Measurements from ENCODE around the gene DLG5. TPM values are rescaled to one million over a fixed set of nuclear protein-coding genes. Genes with fewer than 3 reads are reported as not detected.

Gene DLG5
- total and polyA plus RNA-seq, 9 of the 15 experiments (the other 6 are each of a cell fraction or from before 2014, with no cell fraction given), result 1.4 to 26.8 (median 11.2) TPM

DNA sequence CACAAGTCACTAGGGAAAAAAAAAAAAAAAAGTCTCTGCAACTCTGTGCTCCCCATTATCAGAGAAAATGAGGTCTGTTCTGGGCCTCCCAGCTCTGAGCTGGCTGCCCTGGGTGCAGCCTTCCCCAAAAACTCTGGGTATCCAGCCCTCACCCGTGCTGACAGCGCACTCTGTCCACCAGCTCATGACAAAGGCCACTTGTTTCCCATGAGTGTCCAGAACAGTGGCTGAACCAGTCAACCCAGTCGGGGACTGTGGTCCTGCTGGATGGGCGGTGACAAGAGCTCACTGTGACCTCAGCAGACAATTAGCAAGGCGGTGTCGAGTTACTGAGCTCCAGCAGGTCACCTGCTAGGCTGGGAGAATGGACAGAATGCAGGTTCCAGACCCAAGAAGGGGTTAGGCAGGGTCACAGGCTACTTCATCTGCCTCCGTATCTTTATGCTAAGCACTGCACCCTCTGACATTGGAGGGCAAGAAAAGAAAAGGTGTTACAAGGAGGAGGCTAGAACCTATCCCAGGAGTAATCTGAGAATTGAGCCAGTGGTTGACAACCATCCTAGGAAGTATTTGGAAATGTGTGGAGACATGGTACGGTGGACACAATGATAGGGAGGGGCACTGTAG lies 37.2 kb downstream of the DLG5 start (continued):
- TF ChIP-seq, protein P1, sequence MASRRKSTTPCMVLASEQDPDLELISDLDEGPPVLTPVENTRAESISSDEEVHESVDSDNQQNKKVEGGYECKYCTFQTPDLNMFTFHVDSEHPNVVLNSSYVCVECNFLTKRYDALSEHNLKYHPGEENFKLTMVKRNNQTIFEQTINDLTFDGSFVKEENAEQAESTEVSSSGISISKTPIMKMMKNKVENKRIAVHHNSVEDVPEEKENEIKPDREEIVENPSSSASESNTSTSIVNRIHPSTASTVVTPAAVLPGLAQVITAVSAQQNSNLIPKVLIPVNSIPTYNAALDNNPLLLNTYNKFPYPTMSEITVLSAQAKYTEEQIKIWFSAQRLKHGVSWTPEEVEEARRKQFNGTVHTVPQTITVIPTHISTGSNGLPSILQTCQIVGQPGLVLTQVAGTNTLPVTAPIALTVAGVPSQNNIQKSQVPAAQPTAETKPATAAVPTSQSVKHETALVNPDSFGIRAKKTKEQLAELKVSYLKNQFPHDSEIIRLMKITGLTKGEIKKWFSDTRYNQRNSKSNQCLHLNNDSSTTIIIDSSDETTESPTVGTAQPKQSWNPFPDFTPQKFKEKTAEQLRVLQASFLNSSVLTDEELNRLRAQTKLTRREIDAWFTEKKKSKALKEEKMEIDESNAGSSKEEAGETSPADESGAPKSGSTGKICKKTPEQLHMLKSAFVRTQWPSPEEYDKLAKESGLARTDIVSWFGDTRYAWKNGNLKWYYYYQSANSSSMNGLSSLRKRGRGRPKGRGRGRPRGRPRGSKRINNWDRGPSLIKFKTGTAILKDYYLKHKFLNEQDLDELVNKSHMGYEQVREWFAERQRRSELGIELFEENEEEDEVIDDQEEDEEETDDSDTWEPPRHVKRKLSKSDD (conservative IDR thresholded peaks at IDR 0.05; ENCODE audit: low read length), result no peak
- TF ChIP-seq, protein P2, sequence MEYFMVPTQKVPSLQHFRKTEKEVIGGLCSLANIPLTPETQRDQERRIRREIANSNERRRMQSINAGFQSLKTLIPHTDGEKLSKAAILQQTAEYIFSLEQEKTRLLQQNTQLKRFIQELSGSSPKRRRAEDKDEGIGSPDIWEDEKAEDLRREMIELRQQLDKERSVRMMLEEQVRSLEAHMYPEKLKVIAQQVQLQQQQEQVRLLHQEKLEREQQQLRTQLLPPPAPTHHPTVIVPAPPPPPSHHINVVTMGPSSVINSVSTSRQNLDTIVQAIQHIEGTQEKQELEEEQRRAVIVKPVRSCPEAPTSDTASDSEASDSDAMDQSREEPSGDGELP (CRISPR knock-in tag; IDR thresholded peaks at IDR 0.05; ENCODE audit: borderline replicate concordance), result peak; percentile 31; the same call in 1 of the 2 replicates
- TF ChIP-seq KAT2B (IDR thresholded peaks at IDR 0.05; ENCODE audit: low read depth, low read length) (no peak), ZNF696 (CRISPR knock-in tag; conservative IDR thresholded peaks at IDR 0.05) (no peak), ZNF583 (CRISPR knock-in tag; IDR thresholded peaks at IDR 0.05) (no peak), ATF7 (IDR thresholded peaks at IDR 0.05) (peak; percentile 32; the same call in 1 of the 2 replicates), TRIM24 (IDR thresholded peaks at IDR 0.05) (no peak), HMGN3 (IDR thresholded peaks at IDR 0.05; ENCODE audit: borderline replicate concordance, extremely low read depth, insufficient read length, low read depth, low read length) (no peak), RAD51 (IDR thresholded peaks at IDR 0.05; ENCODE audit: borderline replicate concordance, low read depth) (no peak), ZNF717 (CRISPR knock-in tag; IDR thresholded peaks at IDR 0.05) (no peak), ZFP30 (CRISPR knock-in tag; IDR thresholded peaks at IDR 0.05; ENCODE audit: borderline replicate concordance) (no peak), ZNF431 (CRISPR knock-in tag; IDR thresholded peaks at IDR 0.05) (no peak), TCF3 (CRISPR knock-in tag; IDR thresholded peaks at IDR 0.05) (no peak), SOX6 (IDR thresholded peaks at IDR 0.05) (peak; percentile 41; the same call in 1 of the 2 replicates), POLR2AphosphoS2 (IDR thresholded peaks at IDR 0.05; ENCODE audit: low read length) (no peak), OTX1 (CRISPR knock-in tag; IDR thresholded peaks at IDR 0.05) (no peak), HOXB6 (CRISPR knock-in tag; IDR thresholded peaks at IDR 0.05; ENCODE audit: borderline replicate concordance) (no peak), THRAP3 (IDR thresholded peaks at IDR 0.05; ENCODE audit: borderline replicate concordance) (no peak), MAZ (CRISPR knock-in tag; conservative IDR thresholded peaks at IDR 0.05 in 1 of 2, IDR thresholded peaks at IDR 0.05 in 1 of 2) (no peak), MEIS2 (IDR thresholded peaks at IDR 0.05; ENCODE audit: partially characterized antibody) (peak; percentile 37), PCBP1 (IDR thresholded peaks at IDR 0.05; ENCODE audit: low read depth, low read length, poor library complexity, severe bottlenecking) (no peak), EWSR1 (IDR thresholded peaks at IDR 0.05; ENCODE audit: borderline replicate concordance, low read depth, partially characterized antibody) (no peak), ILK (tag; IDR thresholded peaks at IDR 0.05; ENCODE audit: borderline replicate concordance, low read depth) (no peak), SRSF1 (IDR thresholded peaks at IDR 0.05; ENCODE audit: low read depth, low read length) (no peak)
- TF ChIP-seq, protein P3, sequence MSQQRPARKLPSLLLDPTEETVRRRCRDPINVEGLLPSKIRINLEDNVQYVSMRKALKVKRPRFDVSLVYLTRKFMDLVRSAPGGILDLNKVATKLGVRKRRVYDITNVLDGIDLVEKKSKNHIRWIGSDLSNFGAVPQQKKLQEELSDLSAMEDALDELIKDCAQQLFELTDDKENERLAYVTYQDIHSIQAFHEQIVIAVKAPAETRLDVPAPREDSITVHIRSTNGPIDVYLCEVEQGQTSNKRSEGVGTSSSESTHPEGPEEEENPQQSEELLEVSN (IDR thresholded peaks at IDR 0.05; ENCODE audit: borderline replicate concordance in 1 of 2, extremely low read depth in 1 of 2, insufficient read depth in 1 of 2, insufficient read length in 1 of 2, low read depth in 1 of 2, low read length in 1 of 2, poor library complexity in 1 of 2, severe bottlenecking in 1 of 2), result no peak
